GM12878 (cell line): ENCODE data around the gene GRIN2C. TPM values are rescaled to one million over a fixed set of nuclear protein-coding genes. Genes with fewer than 3 reads are reported as not detected.

ENCODE experiments used
- ATAC-seq: fragments of 200-7000 bp; cut with Tn5 transposase; 3 replicates; pipeline ENCODE4 v1.9.1; 2020; ENCODE audit warnings: mild to moderate bottlenecking, moderate library complexity
- BruUV-seq: library from RNA; stranded (reverse); fragments of 400-500 nt; replicated peaks from 2 replicates; lab custom pipeline; 2021; lab: Mats Ljungman, UMichigan
- CTCF ChIA-PET: fragments of 300-600 bp; sonication (Branson Sonifier 250); formaldehyde crosslinking; extraction: SDS; loops from one replicate; lab custom pipeline; 2021; ENCODE audit warnings: inconsistent platforms; lab: Yijun Ruan, JAX
- POLR2A ChIA-PET: fragments of 350-600 bp; formaldehyde crosslinking; extraction: SDS; loops from one replicate; lab custom pipeline; 2021; ENCODE audit warnings: inconsistent platforms; lab: Charles Lee
- RAD21 ChIA-PET: fragments of 300-600 bp; sonication (Branson Sonifier 250); formaldehyde crosslinking; loops from one replicate; lab custom pipeline; 2023; ENCODE audit warnings: antibody characterized with exemption; ENCODE audit not compliant: unreplicated experiment; lab: Charles Lee
- SMC1A ChIA-PET: fragments of 300-600 bp; sonication (Branson Sonifier 250); formaldehyde crosslinking; loops from one replicate; lab custom pipeline; 2023; ENCODE audit not compliant: unreplicated experiment, uncharacterized antibody; lab: Charles Lee
- DNase-seq: peaks from one replicate; pipeline ENCODE4 v3.0.0-alpha.2; 2011; ENCODE audit warnings: low read depth, low spot score
- FAIRE-seq: peaks from 3 replicates; lab custom pipeline; 2011; peaks lifted over from hg19 to GRCh38; lab: Jason Lieb, UNC
- H2AFZ ChIP-seq: 2 replicates; pipeline ENCODE4 v1.6.0; 2011; ENCODE audit warnings: low read depth, low read length, control low read depth; ENCODE audit not compliant: control insufficient read depth
- H3K27ac ChIP-seq: 2 replicates; pipeline ENCODE4 v1.5.1; 2011; ENCODE audit warnings: control low read depth; ENCODE audit not compliant: control insufficient read depth, insufficient read depth
- H3K27me3 ChIP-seq, 2 experiments: replicated peaks in 1 of 2; 2 replicates each; pipeline versions ENCODE4 v1.6.0 to v1.6.1; 2011; ENCODE audit warnings: low read length in 1 of 2; ENCODE audit not compliant: control insufficient read depth in 2 of 2, insufficient read depth in 2 of 2
- H3K36me3 ChIP-seq, 2 experiments: 2 replicates each; pipeline ENCODE4 v1.5.1; 2011; ENCODE audit warnings: low read length in 1 of 2; ENCODE audit not compliant: control insufficient read depth in 2 of 2, insufficient read depth in 2 of 2
- H3K4me1 ChIP-seq: 2 replicates; pipeline ENCODE4 v1.6.1; 2011; ENCODE audit warnings: mild to moderate bottlenecking, low read length, moderate library complexity, mixed read lengths; ENCODE audit not compliant: control insufficient read depth, insufficient read depth
- H3K4me2 ChIP-seq: 2 replicates; pipeline ENCODE4 v1.6.0; 2011; ENCODE audit warnings: control low read depth; ENCODE audit not compliant: control insufficient read depth, insufficient read depth
- H3K4me3 ChIP-seq: fragments of 200-600 bp; sonication (generic); 2 replicates; pipeline ENCODE4 v1.5.1; 2016
- H3K79me2 ChIP-seq: 2 replicates; pipeline ENCODE4 v1.6.0; 2011; ENCODE audit warnings: low read length; ENCODE audit not compliant: control insufficient read depth, insufficient read depth
- H3K9ac ChIP-seq: 2 replicates; pipeline ENCODE4 v1.8.0; 2011; ENCODE audit warnings: low read length, control low read depth, mixed read lengths; ENCODE audit not compliant: control insufficient read depth, insufficient read depth
- H3K9me3 ChIP-seq: replicated peaks from 3 replicates; pipeline ENCODE4 v1.5.1; 2011; ENCODE audit warnings: mild to moderate bottlenecking, low read length; ENCODE audit not compliant: control insufficient read depth, insufficient read depth
- H4K20me1 ChIP-seq: 2 replicates; pipeline ENCODE4 v1.6.0; 2011; ENCODE audit not compliant: control insufficient read depth, insufficient read depth
- ATF3 ChIP-seq: IDR thresholded peaks from 2 replicates; pipeline ENCODE4 v1.6.1; 2011; ENCODE audit warnings: low read depth, mild to moderate bottlenecking, low read length, moderate library complexity, borderline replicate concordance; ENCODE audit errors: extremely low read depth
- DPF2 ChIP-seq: fragments of 450-650 bp; IDR thresholded peaks from 2 replicates; pipeline ENCODE4 v1.6.1; 2017; ENCODE audit warnings: mild to moderate bottlenecking
- FOS ChIP-seq: IDR thresholded peaks from 3 replicates; pipeline ENCODE4 v1.6.1; 2011; ENCODE audit warnings: borderline replicate concordance; ENCODE audit not compliant: insufficient read length; ENCODE audit errors: extremely low read depth
- KDM1A ChIP-seq: fragments of 200-600 bp; sonication (generic); IDR thresholded peaks from 2 replicates; pipeline ENCODE4 v1.6.1; 2016; ENCODE audit warnings: borderline replicate concordance
- LARP7 ChIP-seq: fragments of 450-650 bp; IDR thresholded peaks from 2 replicates; pipeline ENCODE4 v1.6.1; 2017; ENCODE audit warnings: mild to moderate bottlenecking
- MEF2B ChIP-seq: fragments of 450-650 bp; IDR thresholded peaks from 2 replicates; pipeline ENCODE4 v1.6.1; 2018; ENCODE audit warnings: mild to moderate bottlenecking, moderate library complexity; ENCODE audit not compliant: partially characterized antibody, poor library complexity, severe bottlenecking
- MYC ChIP-seq: IDR thresholded peaks from 2 replicates; pipeline ENCODE4 v1.6.1; 2011; ENCODE audit warnings: mild to moderate bottlenecking, low read length, moderate library complexity, inconsistent platforms; ENCODE audit not compliant: insufficient read depth, insufficient replicate concordance, insufficient read length, severe bottlenecking
- SP1 ChIP-seq: IDR thresholded peaks from one replicate; pipeline ENCODE4 v1.6.1; 2011; ENCODE audit warnings: low read depth, low read length
- SUZ12 ChIP-seq: fragments of 200-600 bp; sonication (generic); IDR thresholded peaks from one replicate; pipeline ENCODE4 v1.6.1; 2018; ENCODE audit warnings: antibody characterized with exemption, mild to moderate bottlenecking; ENCODE audit not compliant: unreplicated experiment
- ZBTB11 ChIP-seq: fragments of 450-650 bp; formaldehyde crosslinking; IDR thresholded peaks from 2 replicates; pipeline ENCODE4 v1.5.0; 2022; ENCODE audit warnings: mild to moderate bottlenecking, missing genetic modification characterization
- WGBS: methylation state at CpG from one replicate; pipeline ENCODE4 v1.1.6; 2016; ENCODE audit warnings: low lambda C conversion rate; ENCODE audit not compliant: insufficient replicate concordance, insufficient coverage; ENCODE audit errors: missing lambda C conversion rate; 5-methylcytosine and 5-hydroxymethylcytosine counted together
- in situ Hi-C: fragments of 300-500 bp; cut with MboI; formaldehyde crosslinking; loops from 9 replicates; pipeline ENCODE4 v1.14.3; 2018; ENCODE audit warnings: mixed read lengths
- intact Hi-C: fragments of 100-400 bp; cut with micrococcal nuclease; formaldehyde crosslinking; loops from one replicate; pipeline ENCODE4 v1.14.2; 2022; ENCODE audit not compliant: unreplicated experiment
- polyA plus RNA-seq, 11 experiments: library from polyadenylated mRNA; depleted of rRNA in 4 of 11; unstranded in 6 of 11; stranded (reverse) in 5 of 11; fragments of >200 nt; fragmentation: Nextera tagmentation in 4 of 11; fragmentation: Illumina TruSeq in 1 of 11; extraction: Ambion mirVana in 4 of 11; extraction: Trizol in 1 of 11; gene quantifications; 1 replicate in 1 of 11; 2 replicates in 10 of 11; pipeline versions ENCODE4 v1.2.1 to v1.2.3, GENCODE V29; 2011 to 2016; ENCODE audit warnings: inconsistent platforms in 2 of 11, missing spikeins in 2 of 11, low read depth in 1 of 11
- total RNA-seq, 4 experiments: library from RNA; depleted of rRNA in 3 of 4; stranded (reverse); fragments of >200 nt in 3 of 4; fragmentation: Illumina TruSeq in 1 of 4; extraction: Trizol in 1 of 4; gene quantifications; 2 replicates each; pipeline versions ENCODE4 v1.2.1 to v1.2.3, GENCODE V29; 2013 to 2021

Gene GRIN2C
- total and polyA plus RNA-seq, 10 of the 15 experiments (the other 5 are each of a cell fraction or from before 2014, with no cell fraction given): 0.01 to 0.20 (median 0.11) TPM; not detected in 2

GRCh38 chr17:74850914-74851313, 8.8 kb downstream of the GRIN2C start:
- SMC1A ChIA-PET: no interaction called here
- no peaks in the 10 kb centered on the region for H3K36me3 ChIP-seq
- POLR2A ChIA-PET: no interaction called here
- no TSS peak for BruUV-seq
- no peak overlapping the region for H2AFZ ChIP-seq
- no peak for FAIRE-seq
- ATAC-seq: no peak
- H3K4me1 ChIP-seq: no peaks in the 10 kb centered on the region
- H4K20me1 ChIP-seq: no peaks in the 10 kb centered on the region
- RAD21 ChIA-PET: no interaction called here
- no peaks in the 10 kb centered on the region for H3K79me2 ChIP-seq
- no peak overlapping the region for H3K4me3 ChIP-seq
- H3K27me3 ChIP-seq: peaks cover 0 to 2% of the 10 kb centered on the region in 2 experiments; a peak in 3 of 4 replicates
- CTCF ChIA-PET: no interaction called here
- 14% methylated on average over 3 of the region's 3 CpGs for WGBS
- H3K27ac ChIP-seq: no peak overlapping the region
- no peak for DNase-seq
- intact Hi-C loops: no loop called here
- no peak overlapping the region for H3K4me2 ChIP-seq
- no peaks in the 10 kb centered on the region for H3K9me3 ChIP-seq
- no peak overlapping the region for H3K9ac ChIP-seq
- TF ChIP-seq SP1 (no peak), SUZ12 (no peak), KDM1A (no peak), MEF2B (no peak), ZBTB11 (no peak), ATF3 (no peak), LARP7 (no peak), DPF2 (no peak), FOS (no peak), MYC (no peak)
- TF ChIP-seq, all 136 proteins: peak for 0
- in situ Hi-C loops: no loop called here
